Measurements from ENCODE around the gene ZSCAN5C.

The ZSCAN5C gene

GRCh38 chr19:56155124-56155687, 46.9 kb upstream of the ZSCAN5C start:
- no peak overlapping the region for H3K27ac ChIP-seq (replicated peaks)
- H3K4me3 ChIP-seq (replicated peaks; ENCODE audit: insufficient read depth, low read length): no peak overlapping the region
- no peak for DNase-seq (ENCODE audit: low read depth in 1 of 2, low spot score in 1 of 2)

GRCh38 chr19:56156768-56157167, 45.3 kb upstream of the ZSCAN5C start:
- TF ChIP-seq SPI1 (IDR thresholded peaks at IDR 0.05; ENCODE audit: borderline replicate concordance, low read depth) (no peak), POLR2AphosphoS5 (IDR thresholded peaks at IDR 0.05; ENCODE audit: low read depth) (no peak), GABPA (IDR thresholded peaks at IDR 0.05; ENCODE audit: low read depth) (no peak), REST (IDR thresholded peaks at IDR 0.05; ENCODE audit: insufficient replicate concordance, low read depth) (no peak), CTCF (IDR thresholded peaks at IDR 0.05; ENCODE audit: insufficient read depth, low read length) (no peak)
- Histone ChIP-seq H3K27ac (replicated peaks) (no peak overlapping the region), H3K4me3 (replicated peaks; ENCODE audit: insufficient read depth, low read length) (no peak overlapping the region), H3K27me3 (ENCODE audit: insufficient read depth, poor library complexity, severe bottlenecking) (no peaks in the 10 kb centered on the region)
- no peak for DNase-seq (ENCODE audit: low read depth in 1 of 2, low spot score in 1 of 2)

More at GRCh38 chr19:56155124-56155687, 46.9 kb upstream of the ZSCAN5C start:
- TF ChIP-seq POLR2AphosphoS5 (IDR thresholded peaks at IDR 0.05; ENCODE audit: low read depth) (no peak), REST (IDR thresholded peaks at IDR 0.05; ENCODE audit: insufficient replicate concordance, low read depth) (no peak), GABPA (IDR thresholded peaks at IDR 0.05; ENCODE audit: low read depth) (no peak), CTCF (IDR thresholded peaks at IDR 0.05; ENCODE audit: insufficient read depth, low read length) (peak; percentile 6), SPI1 (IDR thresholded peaks at IDR 0.05; ENCODE audit: borderline replicate concordance, low read depth) (no peak)
- no peaks in the 10 kb centered on the region for H3K27me3 ChIP-seq (ENCODE audit: insufficient read depth, poor library complexity, severe bottlenecking)

- Histone ChIP-seq H3K4me3 (replicated peaks; ENCODE audit: insufficient read depth, low read length) (no peak overlapping the region), H3K27ac (replicated peaks) (no peak overlapping the region), H3K27me3 (ENCODE audit: insufficient read depth, poor library complexity, severe bottlenecking) (no peaks in the 10 kb centered on the region)
- TF ChIP-seq REST (IDR thresholded peaks at IDR 0.05; ENCODE audit: insufficient replicate concordance, low read depth) (no peak), POLR2AphosphoS5 (IDR thresholded peaks at IDR 0.05; ENCODE audit: low read depth) (no peak), CTCF (IDR thresholded peaks at IDR 0.05; ENCODE audit: insufficient read depth, low read length) (no peak), GABPA (IDR thresholded peaks at IDR 0.05; ENCODE audit: low read depth) (no peak), SPI1 (IDR thresholded peaks at IDR 0.05; ENCODE audit: borderline replicate concordance, low read depth) (no peak)
- no peak for DNase-seq (ENCODE audit: low read depth in 1 of 2, low spot score in 1 of 2)
These were observed 43.8 kb upstream of the ZSCAN5C start for GRCh38 chr19:56158170-56158757.
